ENCODE data around the gene MIA3. TPM values are rescaled to one million over a fixed set of nuclear protein-coding genes. Genes with fewer than 3 reads are reported as not detected.

The MIA3 gene
- total and polyA plus RNA-seq, 9 of the 15 experiments (the other 6 are each of a cell fraction or from before 2014, with no cell fraction given): 21.6 to 89.4 (median 40.8) TPM

DNA sequence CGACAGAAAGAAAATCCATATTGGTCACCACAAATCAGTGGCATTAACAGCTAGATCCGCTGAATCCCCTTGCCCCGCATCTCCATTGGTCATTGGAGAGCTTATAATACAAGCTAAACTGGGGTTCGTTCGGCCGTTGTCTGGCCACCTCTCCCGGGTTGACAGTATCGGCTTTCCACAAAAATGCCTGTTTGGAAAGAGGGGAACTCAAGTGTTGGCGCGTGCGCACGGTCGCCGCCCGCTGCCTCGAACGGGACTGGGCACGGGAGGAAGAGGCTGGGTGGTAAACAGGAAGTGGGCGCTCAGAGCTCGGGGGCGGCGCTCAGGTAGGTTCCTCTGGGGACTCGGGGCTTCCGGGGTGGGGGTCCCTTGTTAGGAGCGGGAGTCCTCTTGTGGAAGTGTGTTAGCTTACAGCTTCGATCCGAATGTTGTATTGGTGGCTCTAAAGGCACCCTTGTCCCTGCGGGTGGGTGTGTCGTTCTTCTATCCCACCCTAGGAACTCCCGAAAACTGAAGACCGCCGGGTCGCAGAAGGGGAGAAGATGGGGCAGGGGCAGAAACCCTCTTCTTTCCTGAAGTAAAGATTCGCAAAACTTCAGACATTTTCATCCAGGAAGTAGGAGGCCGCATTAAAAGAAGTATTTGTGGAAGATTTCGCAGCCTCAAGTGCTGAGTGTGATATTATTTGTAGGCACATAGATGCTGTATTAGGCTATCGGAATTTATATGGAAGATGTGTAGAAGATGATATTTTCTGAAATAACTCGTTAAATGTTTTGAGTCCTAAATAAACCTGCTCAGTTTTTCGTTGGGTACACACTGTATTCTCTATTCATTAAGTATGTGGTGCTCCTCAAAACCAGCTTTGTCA lies 95.4 kb downstream of the MIA3 start (continued):
- TF ChIP-seq ZNF507 (tag; conservative IDR thresholded peaks at IDR 0.05): no peak
- TF ChIP-seq HDAC2 (IDR thresholded peaks at IDR 0.05): no peak
- no peak; the same call in 1 of the 2 replicates for TF ChIP-seq NFRKB (IDR thresholded peaks at IDR 0.05; ENCODE audit: low read depth)
- TF ChIP-seq BRD9 (IDR thresholded peaks at IDR 0.05; ENCODE audit: low read depth, partially characterized antibody): no peak
- TF ChIP-seq, protein P1, sequence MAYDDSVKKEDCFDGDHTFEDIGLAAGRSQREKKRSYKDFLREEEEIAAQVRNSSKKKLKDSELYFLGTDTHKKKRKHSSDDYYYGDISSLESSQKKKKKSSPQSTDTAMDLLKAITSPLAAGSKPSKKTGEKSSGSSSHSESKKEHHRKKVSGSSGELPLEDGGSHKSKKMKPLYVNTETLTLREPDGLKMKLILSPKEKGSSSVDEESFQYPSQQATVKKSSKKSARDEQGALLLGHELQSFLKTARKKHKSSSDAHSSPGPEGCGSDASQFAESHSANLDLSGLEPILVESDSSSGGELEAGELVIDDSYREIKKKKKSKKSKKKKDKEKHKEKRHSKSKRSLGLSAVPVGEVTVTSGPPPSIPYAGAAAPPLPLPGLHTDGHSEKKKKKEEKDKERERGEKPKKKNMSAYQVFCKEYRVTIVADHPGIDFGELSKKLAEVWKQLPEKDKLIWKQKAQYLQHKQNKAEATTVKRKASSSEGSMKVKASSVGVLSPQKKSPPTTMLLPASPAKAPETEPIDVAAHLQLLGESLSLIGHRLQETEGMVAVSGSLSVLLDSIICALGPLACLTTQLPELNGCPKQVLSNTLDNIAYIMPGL (CRISPR knock-in tag; IDR thresholded peaks at IDR 0.05): no peak
- no peak for TF ChIP-seq ATF1 (CRISPR knock-in tag; IDR thresholded peaks at IDR 0.05)
- 0 out of 2 replicates have a peak, but pooled peaks have one; percentile 2 for TF ChIP-seq ATF1 (tag; IDR thresholded peaks at IDR 0.05)
- peak; percentile 82 for TF ChIP-seq POLR2G (IDR thresholded peaks at IDR 0.05; ENCODE audit: low read depth, low read length)
- no peak for TF ChIP-seq HMBOX1 (IDR thresholded peaks at IDR 0.05)
- no peak for TF ChIP-seq CEBPB (tag; IDR thresholded peaks at IDR 0.05)
- no peak for TF ChIP-seq RBM34 (IDR thresholded peaks at IDR 0.05; ENCODE audit: borderline replicate concordance, insufficient read depth, low read length)
- TF ChIP-seq RBM25 (IDR thresholded peaks at IDR 0.05; ENCODE audit: low read depth, low read length, severe bottlenecking): no peak
- TF ChIP-seq POLR2H (tag; IDR thresholded peaks at IDR 0.05; ENCODE audit: low read depth): 0 out of 2 replicates have a peak, but pooled peaks have one; percentile 12
- TF ChIP-seq MAFG (tag; conservative IDR thresholded peaks at IDR 0.05): no peak
- TF ChIP-seq, protein P2, sequence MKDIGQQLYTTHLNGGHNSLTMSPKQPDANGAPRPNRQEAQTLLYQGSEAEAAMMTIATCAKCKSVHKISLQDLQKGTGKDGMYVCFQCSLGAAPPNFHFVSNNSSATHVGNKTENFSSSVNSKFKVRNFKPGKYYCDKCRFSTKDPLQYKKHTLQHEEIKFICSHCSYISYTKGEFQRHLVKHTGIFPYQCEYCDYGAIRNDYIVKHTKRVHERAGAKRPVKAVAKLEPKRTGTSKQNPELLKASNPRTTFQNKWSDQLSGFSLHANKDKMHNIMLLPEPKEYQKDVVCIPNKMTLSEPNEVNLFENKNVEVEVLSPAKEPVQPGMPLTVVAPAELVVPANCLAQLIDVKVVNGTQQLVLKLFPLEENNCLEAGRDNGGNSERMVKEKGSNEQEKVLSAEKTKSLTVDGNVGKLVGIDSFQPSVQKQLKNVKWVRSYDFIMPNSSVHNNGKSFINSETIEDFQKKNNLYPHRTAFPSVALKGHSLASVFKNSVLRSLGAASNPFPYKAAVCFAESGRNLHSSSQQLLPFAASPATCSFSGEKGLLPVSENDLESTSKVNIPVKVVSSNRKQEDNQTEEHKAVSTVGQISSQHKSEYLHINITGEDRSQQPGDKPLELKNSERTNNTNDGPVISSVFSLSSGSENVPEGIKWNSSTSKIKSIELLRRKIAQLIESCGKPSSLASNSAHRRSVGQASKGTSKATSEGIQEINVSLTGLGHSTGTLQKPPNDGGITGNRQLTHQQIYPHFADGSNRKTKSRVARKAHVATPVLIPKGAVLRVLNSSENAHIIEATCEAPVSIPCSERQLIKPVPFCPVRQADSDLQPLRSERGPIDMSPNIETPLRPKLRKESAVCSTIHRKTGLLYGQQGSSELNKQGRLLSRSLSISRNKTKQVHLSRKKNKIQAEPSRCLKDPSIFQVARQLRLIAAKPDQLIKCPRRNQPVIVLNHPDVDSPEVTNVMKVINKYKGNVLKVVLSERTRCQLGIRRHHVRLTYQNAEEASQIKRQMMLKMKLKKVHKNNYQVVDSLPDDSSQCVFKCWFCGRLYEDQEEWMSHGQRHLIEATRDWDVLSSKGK (CRISPR knock-in tag; IDR thresholded peaks at IDR 0.05): no peak
- no peak for TF ChIP-seq ZNF408 (CRISPR knock-in tag; IDR thresholded peaks at IDR 0.05; ENCODE audit: low read depth)
- TF ChIP-seq, protein P3, sequence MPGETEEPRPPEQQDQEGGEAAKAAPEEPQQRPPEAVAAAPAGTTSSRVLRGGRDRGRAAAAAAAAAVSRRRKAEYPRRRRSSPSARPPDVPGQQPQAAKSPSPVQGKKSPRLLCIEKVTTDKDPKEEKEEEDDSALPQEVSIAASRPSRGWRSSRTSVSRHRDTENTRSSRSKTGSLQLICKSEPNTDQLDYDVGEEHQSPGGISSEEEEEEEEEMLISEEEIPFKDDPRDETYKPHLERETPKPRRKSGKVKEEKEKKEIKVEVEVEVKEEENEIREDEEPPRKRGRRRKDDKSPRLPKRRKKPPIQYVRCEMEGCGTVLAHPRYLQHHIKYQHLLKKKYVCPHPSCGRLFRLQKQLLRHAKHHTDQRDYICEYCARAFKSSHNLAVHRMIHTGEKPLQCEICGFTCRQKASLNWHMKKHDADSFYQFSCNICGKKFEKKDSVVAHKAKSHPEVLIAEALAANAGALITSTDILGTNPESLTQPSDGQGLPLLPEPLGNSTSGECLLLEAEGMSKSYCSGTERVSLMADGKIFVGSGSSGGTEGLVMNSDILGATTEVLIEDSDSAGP (CRISPR knock-in tag; IDR thresholded peaks at IDR 0.05): no peak
- no peak for TF ChIP-seq IRF9 (tag; IDR thresholded peaks at IDR 0.05)
- TF ChIP-seq TAF15 (IDR thresholded peaks at IDR 0.05; ENCODE audit: low read depth, low read length): no peak
